Mesodermal cell (in vitro differentiated cells): ENCODE results near the gene CLEC16A.
A peak's percentile ranks its signal among the peaks of the same experiment; 100 is the strongest.
"Not testable (repeated sequence)": the region's sequence is repeated elsewhere in the genome, so short reads cannot be mapped to it uniquely, and the experiment has no call there.

Experiments used
- H3K27ac ChIP-seq: 2 replicates; pipeline ENCODE4 v1.7.0; 2013; ENCODE audit warnings: mild to moderate bottlenecking, low read depth, low read length, moderate library complexity; ENCODE audit not compliant: severe bottlenecking
- H3K36me3 ChIP-seq: 2 replicates; pipeline ENCODE4 v1.7.1; 2013; ENCODE audit warnings: mild to moderate bottlenecking, low read length, moderate library complexity; ENCODE audit not compliant: control insufficient read depth, insufficient read depth
- H3K4me1 ChIP-seq: one replicate; pipeline ENCODE4 v1.7.1; 2013; ENCODE audit warnings: mild to moderate bottlenecking, low read length; ENCODE audit not compliant: insufficient read depth, control insufficient read depth, poor library complexity, severe bottlenecking
- H3K4me3 ChIP-seq: 2 replicates; pipeline ENCODE4 v1.7.0; 2013; ENCODE audit warnings: low read length, control low read depth, mild to moderate bottlenecking; ENCODE audit not compliant: insufficient read depth, poor library complexity, severe bottlenecking; ENCODE audit errors: extremely low read depth
- H3K9me3 ChIP-seq: 2 replicates; pipeline ENCODE4 v1.7.1; 2013; ENCODE audit warnings: mild to moderate bottlenecking, low read length, moderate library complexity; ENCODE audit not compliant: control insufficient read depth
- WGBS, 2 experiments: methylation state at CpG; one replicate each; pipeline ENCODE4 v1.1.5; 2013; ENCODE audit warnings: missing lambda C conversion rate in 2 of 2; ENCODE audit not compliant: insufficient coverage in 2 of 2; 5-methylcytosine and 5-hydroxymethylcytosine counted together

The CLEC16A gene

DNA sequence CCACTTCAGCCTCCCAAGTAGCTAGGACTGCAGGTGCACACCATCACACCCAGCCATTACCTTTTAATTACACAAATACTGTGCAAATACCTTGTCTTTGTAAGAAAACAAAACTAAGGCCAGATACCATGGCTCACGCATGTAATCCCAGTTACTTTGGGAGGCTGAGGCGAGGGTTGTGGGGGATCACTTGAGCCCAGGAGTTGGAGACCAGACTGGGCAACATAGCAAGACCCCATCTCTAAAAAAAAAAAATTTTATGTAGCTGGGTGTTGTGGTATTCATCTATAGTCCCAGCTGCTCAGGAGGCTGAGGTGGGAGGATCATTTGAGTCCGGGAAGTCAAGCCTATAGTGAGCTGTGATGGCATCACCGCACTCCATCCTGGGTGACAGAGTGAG lies 151.6 kb downstream of the CLEC16A start:
- no peaks in the 10 kb centered on the region for H3K9me3 ChIP-seq
- H3K36me3 ChIP-seq = peaks cover 17% of the 10 kb centered on the region
- 100% methylated on average over 2 to 3 of the region's 4 CpGs for WGBS, 2 experiments
- peaks cover 43% of the 10 kb centered on the region for H3K4me1 ChIP-seq
- no peak overlapping the region for H3K27ac ChIP-seq
- no peak overlapping the region for H3K4me3 ChIP-seq

GRCh38 chr16:11097094-11097786 lies 152.9 kb downstream of the CLEC16A start:
- Histone ChIP-seq H3K9me3 (no peaks in the 10 kb centered on the region), H3K27ac (no peak overlapping the region), H3K36me3 (peaks cover 17% of the 10 kb centered on the region), H3K4me1 (peaks cover 48% of the 10 kb centered on the region), H3K4me3 (no peak overlapping the region)
- 82 to 83% methylated on average over 5 to 6 of the region's 8 CpGs for whole genome bisulfite sequencing, 2 experiments

GRCh38 chr16:11097787-11098167 lies 153.4 kb downstream of the CLEC16A start:
- Histone ChIP-seq H3K36me3 (peaks cover 17% of the 10 kb centered on the region), H3K4me1 (peaks cover 48% of the 10 kb centered on the region), H3K9me3 (no peaks in the 10 kb centered on the region), H3K27ac (no peak overlapping the region), H3K4me3 (no peak overlapping the region)
- 98 to 100% methylated on average over 4 of the region's 6 CpGs for WGBS, 2 experiments

GRCh38 chr16:11098601-11099390 lies 154.4 kb downstream of the CLEC16A start:
- peaks cover 42% of the 10 kb centered on the region for H3K4me1 ChIP-seq
- H3K27ac ChIP-seq = no peak overlapping the region
- 92 to 95% methylated on average over 7 to 12 of the region's 17 CpGs for WGBS, 2 experiments
- H3K4me3 ChIP-seq = no peak overlapping the region
- peaks cover 17% of the 10 kb centered on the region for H3K36me3 ChIP-seq
- no peaks in the 10 kb centered on the region for H3K9me3 ChIP-seq

DNA sequence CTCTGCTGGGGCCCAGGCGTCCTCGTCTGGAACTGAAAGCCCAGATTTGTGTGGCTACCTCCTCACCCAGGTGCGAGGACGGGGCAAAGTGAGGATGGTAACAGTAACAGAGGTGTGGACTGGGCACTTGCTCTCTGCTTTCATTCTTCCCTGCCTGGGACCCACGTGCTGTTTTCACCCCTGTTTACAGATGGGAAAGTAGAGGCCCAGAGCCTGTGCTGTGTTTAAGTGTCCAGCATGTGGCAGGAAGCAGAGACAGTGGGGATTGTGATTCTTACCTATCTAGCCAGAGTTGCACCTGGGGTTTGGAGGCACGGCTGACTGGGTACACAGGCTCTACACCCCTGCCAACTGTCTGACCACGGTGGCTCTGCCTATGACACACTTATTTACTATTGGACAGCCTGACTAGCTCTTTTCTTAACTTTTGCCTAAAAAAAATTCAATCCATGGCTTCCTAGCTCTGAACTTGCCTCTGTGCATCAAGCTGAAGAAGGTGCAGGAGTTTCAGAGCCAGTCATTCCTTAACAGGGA lies 155.4 kb downstream of the CLEC16A start:
- Histone ChIP-seq H3K4me1 (peaks cover 37% of the 10 kb centered on the region), H3K27ac (peak overlapping the region; percentile 90), H3K9me3 (no peaks in the 10 kb centered on the region), H3K4me3 (no peak overlapping the region), H3K36me3 (peaks cover 17% of the 10 kb centered on the region)
- WGBS, 2 experiments = 93 to 97% methylated on average over 5 of the region's 7 CpGs

DNA sequence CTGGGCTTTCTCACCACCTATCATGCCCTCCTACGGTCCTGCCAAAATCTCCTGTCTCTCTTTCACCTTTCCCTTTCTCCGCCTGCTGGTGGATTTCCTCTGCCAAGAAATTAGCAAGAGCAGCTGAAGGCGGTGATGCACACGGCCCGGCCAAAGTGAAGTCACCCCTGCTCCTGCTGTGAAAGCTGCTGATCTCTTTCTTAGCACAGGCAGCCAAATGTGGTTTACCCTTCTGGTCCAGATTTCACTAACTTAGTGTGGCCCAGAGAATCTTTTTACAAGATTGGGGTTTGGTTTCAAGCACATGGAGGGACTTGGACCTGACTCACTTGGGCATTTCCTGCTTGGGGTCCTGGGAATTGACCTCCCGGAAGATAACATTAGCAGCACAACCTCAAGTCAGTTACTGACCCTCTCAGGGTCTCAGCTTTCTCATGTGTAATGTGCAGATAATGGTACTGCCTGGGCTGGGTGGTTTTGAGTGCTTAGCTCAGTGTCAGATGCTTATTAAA lies 155.9 kb downstream of the CLEC16A start:
- H3K9me3 ChIP-seq = no peaks in the 10 kb centered on the region
- H3K36me3 ChIP-seq = peaks cover 17% of the 10 kb centered on the region
- H3K4me1 ChIP-seq = peaks cover 41% of the 10 kb centered on the region
- 26 to 40% methylated on average over 4 to 5 of the region's 6 CpGs for WGBS, 2 experiments
- H3K27ac ChIP-seq = peak overlapping the region; percentile 90
- H3K4me3 ChIP-seq = no peak overlapping the region

- Histone ChIP-seq H3K4me3 (no peak overlapping the region), H3K27ac (peak overlapping the region; percentile 90), H3K9me3 (no peaks in the 10 kb centered on the region), H3K36me3 (peaks cover 14% of the 10 kb centered on the region), H3K4me1 (peaks cover 47% of the 10 kb centered on the region)
- WGBS, 2 experiments = 93% methylated on average over 6 of the region's 6 CpGs
Measured at GRCh38 chr16:11101283-11101682, 156.9 kb downstream of the CLEC16A start.

- Histone ChIP-seq H3K9me3 (no peaks in the 10 kb centered on the region), H3K4me3 (no peak overlapping the region), H3K27ac (peak overlapping the region; percentile 90), H3K36me3 (peaks cover 10% of the 10 kb centered on the region), H3K4me1 (peaks cover 47% of the 10 kb centered on the region)
- WGBS, 2 experiments = 100% methylated on average over 1 of the region's 9 CpGs; no CpG with 5 or more reads in 1 of the 2 experiments
Measured at GRCh38 chr16:11101695-11102522, 157.5 kb downstream of the CLEC16A start.

DNA sequence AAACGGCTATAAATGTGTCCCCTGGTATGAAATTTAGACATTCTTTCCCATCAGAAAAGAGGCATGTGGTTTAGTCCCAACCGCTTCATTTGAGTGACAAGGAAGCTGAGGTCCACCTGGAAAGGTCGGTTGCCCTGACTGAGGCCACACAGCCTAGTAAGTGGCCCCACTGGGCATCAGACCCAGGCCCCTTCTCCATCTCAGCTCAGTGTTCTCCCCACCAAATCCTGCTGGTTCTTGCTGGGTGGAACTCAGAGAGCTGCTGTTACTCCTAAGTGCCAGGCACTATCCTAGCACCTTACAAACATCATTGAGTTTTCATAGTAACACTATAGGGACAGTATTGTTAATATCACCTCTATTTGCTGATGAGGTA lies 158.1 kb downstream of the CLEC16A start:
- WGBS, 2 experiments = 100% methylated on average over 2 of the region's 3 CpGs
- Histone ChIP-seq H3K4me3 (no peak overlapping the region), H3K4me1 (peaks cover 50% of the 10 kb centered on the region), H3K36me3 (peaks cover 10% of the 10 kb centered on the region), H3K27ac (no peak overlapping the region), H3K9me3 (no peaks in the 10 kb centered on the region)

- WGBS, 2 experiments = 95 to 97% methylated on average over 3 to 4 of the region's 5 CpGs
- not testable (repeated sequence) for H3K27ac ChIP-seq
Measured at GRCh38 chr16:11103301-11103700, 158.9 kb downstream of the CLEC16A start.

More at GRCh38 chr16:11103301-11103700, 158.9 kb downstream of the CLEC16A start:
- Histone ChIP-seq H3K4me1 (peaks cover 57% of the 10 kb centered on the region), H3K36me3 (peaks cover 11% of the 10 kb centered on the region)
- not testable (repeated sequence) for H3K9me3 ChIP-seq, H3K4me3 ChIP-seq
